Measurements from ENCODE around the gene TRPM1. TPM values are rescaled to one million over a fixed set of nuclear protein-coding genes. Genes with fewer than 3 reads are reported as not detected.

Gene TRPM1
- total and polyA plus RNA-seq, 3 donors from 2014 or later = 3.6 to 4.4 (median 4.4) TPM

DNA sequence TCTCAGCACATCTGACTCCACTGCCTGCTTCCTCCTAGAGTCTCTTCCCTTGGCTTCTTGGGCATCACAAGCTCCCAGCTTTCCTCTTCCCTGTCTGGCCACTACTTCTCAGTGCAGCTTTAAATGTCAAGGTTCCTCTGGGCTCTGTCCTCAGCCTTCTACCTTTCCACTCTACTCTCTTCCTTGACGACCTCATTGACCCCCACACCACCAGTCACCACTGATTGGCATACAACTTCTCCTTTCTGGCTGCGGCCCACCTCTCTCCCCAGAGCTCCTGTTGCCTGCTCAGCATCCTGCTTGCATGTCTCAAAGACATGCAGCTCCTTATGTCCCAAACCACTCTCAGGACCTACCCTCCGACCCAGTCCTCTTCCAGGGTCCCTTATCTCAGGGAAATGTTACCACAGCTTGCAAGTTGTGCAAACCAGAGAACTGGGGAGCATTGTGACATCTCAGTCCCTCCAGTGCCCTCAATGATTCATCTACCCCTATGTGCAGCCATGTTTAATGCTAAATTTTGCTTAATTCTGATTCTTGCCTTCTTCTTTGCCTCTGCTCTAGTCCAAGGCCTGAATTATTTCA lies 49.9 kb downstream of the TRPM1 start:
- H3K4me3 ChIP-seq = no peak overlapping the region
- H3K27me3 ChIP-seq = no peaks in the 10 kb centered on the region
- TF ChIP-seq, protein P1, sequence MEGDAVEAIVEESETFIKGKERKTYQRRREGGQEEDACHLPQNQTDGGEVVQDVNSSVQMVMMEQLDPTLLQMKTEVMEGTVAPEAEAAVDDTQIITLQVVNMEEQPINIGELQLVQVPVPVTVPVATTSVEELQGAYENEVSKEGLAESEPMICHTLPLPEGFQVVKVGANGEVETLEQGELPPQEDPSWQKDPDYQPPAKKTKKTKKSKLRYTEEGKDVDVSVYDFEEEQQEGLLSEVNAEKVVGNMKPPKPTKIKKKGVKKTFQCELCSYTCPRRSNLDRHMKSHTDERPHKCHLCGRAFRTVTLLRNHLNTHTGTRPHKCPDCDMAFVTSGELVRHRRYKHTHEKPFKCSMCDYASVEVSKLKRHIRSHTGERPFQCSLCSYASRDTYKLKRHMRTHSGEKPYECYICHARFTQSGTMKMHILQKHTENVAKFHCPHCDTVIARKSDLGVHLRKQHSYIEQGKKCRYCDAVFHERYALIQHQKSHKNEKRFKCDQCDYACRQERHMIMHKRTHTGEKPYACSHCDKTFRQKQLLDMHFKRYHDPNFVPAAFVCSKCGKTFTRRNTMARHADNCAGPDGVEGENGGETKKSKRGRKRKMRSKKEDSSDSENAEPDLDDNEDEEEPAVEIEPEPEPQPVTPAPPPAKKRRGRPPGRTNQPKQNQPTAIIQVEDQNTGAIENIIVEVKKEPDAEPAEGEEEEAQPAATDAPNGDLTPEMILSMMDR (IDR thresholded peaks at IDR 0.05) = no peak
- no peak for TF ChIP-seq POLR2A (IDR thresholded peaks at IDR 0.05)
- H3K27ac ChIP-seq = no peak overlapping the region
- WGBS, 2 donors = 79 to 86% methylated on average over 3 of the region's 3 CpGs
- H3K36me3 ChIP-seq (ENCODE audit: low read depth, missing control alignments) = no peaks in the 10 kb centered on the region
- H3K9me3 ChIP-seq = no peaks in the 10 kb centered on the region
- no peak for DNase-seq
- H3K4me1 ChIP-seq = no peaks in the 10 kb centered on the region
- intact Hi-C loops (cut with DNase I; ENCODE audit: low total_unique reads) = no loop called here

DNA sequence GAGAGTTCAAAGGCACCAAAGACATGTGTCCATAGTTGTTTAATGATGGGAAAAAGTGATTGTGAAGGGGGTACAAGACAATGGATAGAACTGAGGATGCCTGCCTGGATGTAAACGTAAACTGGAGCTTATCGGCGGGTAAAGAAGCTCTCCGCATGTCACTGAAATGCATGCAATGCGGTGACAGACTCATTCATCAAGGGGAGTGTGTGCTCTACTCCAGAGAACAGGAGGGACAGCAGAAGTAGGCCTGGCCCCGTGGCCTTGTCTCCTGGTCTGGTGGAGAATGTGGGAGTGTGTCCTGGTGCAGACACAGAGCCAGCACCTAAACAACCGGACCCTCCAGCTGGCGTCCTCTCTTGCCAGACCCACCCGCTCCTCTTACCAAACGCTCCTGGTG lies 50.6 kb downstream of the TRPM1 start:
- no peaks in the 10 kb centered on the region for H3K9me3 ChIP-seq
- TF ChIP-seq POLR2A (IDR thresholded peaks at IDR 0.05) = no peak
- TF ChIP-seq, protein P1 (IDR thresholded peaks at IDR 0.05) = no peak
- H3K4me1 ChIP-seq = no peaks in the 10 kb centered on the region
- intact Hi-C loops (cut with DNase I; ENCODE audit: low total_unique reads) = no loop called here
- no peaks in the 10 kb centered on the region for H3K27me3 ChIP-seq
- DNase-seq = no peak
- H3K27ac ChIP-seq = no peak overlapping the region
- no peak overlapping the region for H3K4me3 ChIP-seq
- H3K36me3 ChIP-seq (ENCODE audit: low read depth, missing control alignments) = no peaks in the 10 kb centered on the region
- 89 to 92% methylated on average over 10 of the region's 10 CpGs for WGBS, 2 donors

DNA sequence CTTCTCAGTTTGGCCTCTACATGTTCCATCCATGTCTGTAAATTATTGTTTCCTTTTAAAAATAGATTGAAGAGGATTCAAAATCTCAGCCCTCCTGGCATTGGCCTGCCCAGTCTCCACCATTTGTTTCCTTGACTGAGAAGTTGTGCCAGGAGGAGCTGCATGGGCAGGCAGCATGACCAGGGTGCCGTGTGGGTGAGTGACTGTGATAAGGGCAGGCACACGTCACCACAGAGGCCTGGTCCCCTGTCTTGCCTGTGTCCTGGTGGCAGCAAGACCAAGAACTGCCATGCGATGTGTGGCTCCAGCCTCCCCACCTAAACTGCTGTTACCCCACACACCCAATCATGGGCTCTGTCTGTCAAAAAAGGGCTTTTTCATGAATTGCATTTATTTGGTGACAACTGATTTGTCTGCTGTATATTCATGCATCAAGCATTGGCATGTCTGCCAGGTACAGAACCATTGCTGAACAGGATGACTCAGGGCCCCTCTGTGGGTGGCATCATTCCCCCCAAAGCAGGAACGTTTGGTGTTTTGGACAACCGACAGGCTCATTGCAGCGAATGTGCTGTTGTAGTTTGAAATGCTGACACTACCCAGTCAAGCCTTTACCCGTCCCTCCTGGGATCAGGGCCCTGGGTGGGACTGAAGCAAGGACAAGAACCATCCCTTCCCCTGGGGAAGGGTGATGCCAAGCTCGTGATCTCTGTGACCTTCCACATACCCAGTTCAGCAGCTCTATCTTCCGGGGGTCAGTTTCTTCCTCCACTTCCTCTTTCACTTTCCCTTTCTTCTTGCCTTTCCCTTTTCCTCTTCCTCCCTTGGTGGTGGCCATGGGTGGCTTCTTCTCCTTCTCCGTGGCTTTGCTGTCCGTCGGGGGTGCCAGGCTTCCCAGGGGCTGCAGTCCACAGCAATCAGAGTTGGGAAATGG lies 51.6 kb downstream of the TRPM1 start:
- WGBS, 2 donors = 73 to 79% methylated on average over 12 of the region's 12 CpGs
- no peak for DNase-seq
- no peaks in the 10 kb centered on the region for H3K4me1 ChIP-seq
- no peak overlapping the region for H3K27ac ChIP-seq
- H3K36me3 ChIP-seq (ENCODE audit: low read depth, missing control alignments) = no peaks in the 10 kb centered on the region
- no peak overlapping the region for H3K4me3 ChIP-seq
- no peaks in the 10 kb centered on the region for H3K27me3 ChIP-seq
- intact Hi-C loops (cut with DNase I; ENCODE audit: low total_unique reads) = no loop called here
- no peak for TF ChIP-seq POLR2A (IDR thresholded peaks at IDR 0.05)
- TF ChIP-seq, protein P1 (IDR thresholded peaks at IDR 0.05) = no peak
- no peaks in the 10 kb centered on the region for H3K9me3 ChIP-seq

- intact Hi-C loops (cut with DNase I; ENCODE audit: low total_unique reads) = no loop called here
- no peak overlapping the region for H3K27ac ChIP-seq
- TF ChIP-seq, protein P1 (IDR thresholded peaks at IDR 0.05) = no peak
- TF ChIP-seq POLR2A (IDR thresholded peaks at IDR 0.05) = no peak
- no peak for DNase-seq
- H3K27me3 ChIP-seq = no peaks in the 10 kb centered on the region
- no peak overlapping the region for H3K4me3 ChIP-seq
- no peaks in the 10 kb centered on the region for H3K9me3 ChIP-seq
- no peaks in the 10 kb centered on the region for H3K4me1 ChIP-seq
- 82 to 83% methylated on average over 10 of the region's 10 CpGs for WGBS, 2 donors
- H3K36me3 ChIP-seq (ENCODE audit: low read depth, missing control alignments) = no peaks in the 10 kb centered on the region
Measured at GRCh38 chr15:31049111-31049510, 52.4 kb downstream of the TRPM1 start.
